Transverse colon (tissue), 4 donors: ENCODE results near the gene HSDL2. TPM values are rescaled to one million over a fixed set of nuclear protein-coding genes. Genes with fewer than 3 reads are reported as not detected.
"Not testable (repeated sequence)": the region's sequence is repeated elsewhere in the genome, so short reads cannot be mapped to it uniquely, and the experiment has no call there.

ENCODE experiments used
- DNase-seq: peaks from one replicate; pipeline ENCODE4 v3.0.0-alpha.2; 2019
- H3K27ac ChIP-seq, 4 donors: fragments of 200-600 bp; sonication (generic); 2 replicates each; pipeline ENCODE4 v1.5.1; 2016 to 2018; ENCODE audit warnings: inconsistent platforms in 4 of 4
- H3K27me3 ChIP-seq: fragments of 200-600 bp; sonication (generic); 2 replicates; pipeline ENCODE4 v1.5.1; 2017; ENCODE audit warnings: inconsistent platforms
- H3K36me3 ChIP-seq, 4 donors: fragments of 200-600 bp; sonication (generic); 2 replicates each; pipeline ENCODE4 v1.5.1; 2017 to 2019; ENCODE audit warnings: inconsistent platforms in 4 of 4
- H3K4me1 ChIP-seq, 4 donors: fragments of 200-600 bp; sonication (generic); 2 replicates each; pipeline ENCODE4 v1.5.1; 2017 to 2020; ENCODE audit warnings: inconsistent platforms in 4 of 4
- H3K4me3 ChIP-seq, 4 donors: fragments of 200-600 bp; sonication (generic); 1 replicate in 1 of 4; 2 replicates in 3 of 4; pipeline versions ENCODE4 v1.5.1 to v1.6.1; 2017 to 2019; ENCODE audit warnings: inconsistent platforms in 4 of 4
- H3K9me3 ChIP-seq, 2 donors: fragments of 200-600 bp; sonication (generic); 2 replicates each; pipeline ENCODE4 v1.5.1; 2017 to 2019; ENCODE audit warnings: inconsistent platforms in 2 of 2
- EP300 ChIP-seq: sonication (generic); formaldehyde crosslinking; IDR thresholded peaks from one replicate; pipeline ENCODE4 v1.6.1; 2017; ENCODE audit warnings: antibody characterized with exemption, low read depth
- POLR2A ChIP-seq: fragments of 450-650 bp; IDR thresholded peaks from one replicate; pipeline ENCODE4 v1.6.1; 2016; ENCODE audit warnings: antibody characterized with exemption, mild to moderate bottlenecking, moderate library complexity
- POLR2AphosphoS5 ChIP-seq, 3 donors: sonication (generic); formaldehyde crosslinking; IDR thresholded peaks; one replicate each; pipeline ENCODE4 v1.6.1; 2016; ENCODE audit warnings: antibody characterized with exemption in 3 of 3
- WGBS, 2 donors: methylation state at CpG; one replicate each; pipeline ENCODE4 v1.1.5; 2018; ENCODE audit warnings: low coverage in 1 of 2; 5-methylcytosine and 5-hydroxymethylcytosine counted together
- in situ Hi-C, 4 donors: fragments of 200-750 bp; cut with MboI; loops; one replicate each; pipeline versions ENCODE4 v1.15.0 to v1.15.1; 2017; ENCODE audit warnings: low sequenced_read_pairs in 3 of 4, low pct_ligation_motif_present in 1 of 4, low pct_unique_long_range_greater_than_20kb in 1 of 4
- intact Hi-C: fragments of 100-400 bp; cut with DNase I; formaldehyde crosslinking; loops from one replicate; pipeline ENCODE4 v1.15.1; 2023; ENCODE audit warnings: low total_unique reads
- total RNA-seq, 4 donors: library from RNA; depleted of rRNA; stranded (reverse); fragments of >200 nt; gene quantifications; one replicate each; pipeline ENCODE4 v1.1.0, GENCODE V29; 2016
- TF ChIP-seq, protein P1 (sequence below), 5 experiments: fragments of 200-600 bp in 3 of 5; fragments of 450-650 bp in 2 of 5; sonication (generic) in 3 of 5; IDR thresholded peaks; 1 replicate in 2 of 5; 2 replicates in 3 of 5; pipeline ENCODE4 v1.5.1; 2016 to 2017; ENCODE audit warnings: antibody characterized with exemption in 5 of 5, inconsistent platforms in 3 of 5, mild to moderate bottlenecking in 2 of 5, moderate library complexity in 1 of 5

The HSDL2 gene
- total RNA-seq, 4 donors from 2014 or later: 24.9 to 46.4 (median 28.8) TPM

GRCh38 chr9:112409758-112410157 is 29.9 kb downstream of the HSDL2 start:
- no peaks in the 10 kb centered on the region for H3K27me3 ChIP-seq
- TF ChIP-seq POLR2A: no peak
- TF ChIP-seq EP300: no peak
- no peak for TF ChIP-seq POLR2AphosphoS5 (IDR thresholded peaks at IDR 0.05)
- TF ChIP-seq, protein P1, sequence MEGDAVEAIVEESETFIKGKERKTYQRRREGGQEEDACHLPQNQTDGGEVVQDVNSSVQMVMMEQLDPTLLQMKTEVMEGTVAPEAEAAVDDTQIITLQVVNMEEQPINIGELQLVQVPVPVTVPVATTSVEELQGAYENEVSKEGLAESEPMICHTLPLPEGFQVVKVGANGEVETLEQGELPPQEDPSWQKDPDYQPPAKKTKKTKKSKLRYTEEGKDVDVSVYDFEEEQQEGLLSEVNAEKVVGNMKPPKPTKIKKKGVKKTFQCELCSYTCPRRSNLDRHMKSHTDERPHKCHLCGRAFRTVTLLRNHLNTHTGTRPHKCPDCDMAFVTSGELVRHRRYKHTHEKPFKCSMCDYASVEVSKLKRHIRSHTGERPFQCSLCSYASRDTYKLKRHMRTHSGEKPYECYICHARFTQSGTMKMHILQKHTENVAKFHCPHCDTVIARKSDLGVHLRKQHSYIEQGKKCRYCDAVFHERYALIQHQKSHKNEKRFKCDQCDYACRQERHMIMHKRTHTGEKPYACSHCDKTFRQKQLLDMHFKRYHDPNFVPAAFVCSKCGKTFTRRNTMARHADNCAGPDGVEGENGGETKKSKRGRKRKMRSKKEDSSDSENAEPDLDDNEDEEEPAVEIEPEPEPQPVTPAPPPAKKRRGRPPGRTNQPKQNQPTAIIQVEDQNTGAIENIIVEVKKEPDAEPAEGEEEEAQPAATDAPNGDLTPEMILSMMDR (IDR thresholded peaks at IDR 0.05): no peak
- H3K27ac ChIP-seq: no peak overlapping the region
- no peak overlapping the region for H3K4me3 ChIP-seq
- peaks cover 0 to 20% (median 4%) of the 10 kb centered on the region in 4 donors for H3K36me3 ChIP-seq
- H3K4me1 ChIP-seq: no peaks in the 10 kb centered on the region
- intact Hi-C loops: no loop called here
- DNase-seq: no peak
- no peaks in the 10 kb centered on the region for H3K9me3 ChIP-seq
- 61 to 83% methylated on average over 4 of the region's 4 CpGs for WGBS, 2 donors
- in situ Hi-C loops: no loop called here

DNA sequence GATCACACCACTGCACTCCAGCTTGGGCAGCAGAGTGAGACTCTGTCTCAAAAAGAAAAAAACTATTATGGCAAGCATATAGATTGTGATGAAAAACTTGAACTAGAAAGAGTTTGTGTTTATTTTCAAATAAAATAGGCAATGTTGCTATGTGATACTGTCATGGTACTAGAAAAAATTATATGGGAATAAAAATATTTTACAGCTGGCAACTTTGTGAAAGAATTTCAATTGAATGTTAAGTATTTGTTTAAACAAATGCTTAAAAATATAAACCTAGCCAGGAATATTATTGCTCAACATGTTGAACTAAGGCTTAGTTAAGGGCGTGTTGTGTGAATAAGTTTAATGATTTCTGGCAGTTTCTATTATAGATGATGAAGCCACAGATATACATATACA is 31.7 kb downstream of the HSDL2 start:
- 11 to 53% methylated on average over 1 of the region's 1 CpG for whole genome bisulfite sequencing, 2 donors
- in situ Hi-C loops: no loop called here
- TF ChIP-seq, protein P1 (IDR thresholded peaks at IDR 0.05): no peak
- no peak for TF ChIP-seq EP300
- intact Hi-C loops: no loop called here
- Histone ChIP-seq H3K4me1 (no peaks in the 10 kb centered on the region), H3K36me3 (peaks cover 0 to 20% (median 4%) of the 10 kb centered on the region in 4 donors), H3K4me3 (no peak overlapping the region), H3K9me3 (no peaks in the 10 kb centered on the region), H3K27me3 (no peaks in the 10 kb centered on the region), H3K27ac (no peak overlapping the region)
- no peak for DNase-seq

- H3K9me3 ChIP-seq, H3K4me3 ChIP-seq, in situ Hi-C loops, DNase-seq, H3K27ac ChIP-seq, H3K4me1 ChIP-seq, H3K27me3 ChIP-seq, intact Hi-C loops: not testable (repeated sequence)
- peaks cover 0 to 11% (median 4%) of the 10 kb centered on the region in 4 donors for H3K36me3 ChIP-seq
- WGBS, 2 donors: 91 to 100% methylated on average over 6 to 9 of the region's 9 CpGs
These were observed 33.8 kb downstream of the HSDL2 start for GRCh38 chr9:112413728-112414127.

- Histone ChIP-seq H3K4me1 (no peaks in the 10 kb centered on the region), H3K4me3 (no peak overlapping the region), H3K9me3 (no peaks in the 10 kb centered on the region), H3K27me3 (no peaks in the 10 kb centered on the region), H3K36me3 (peaks cover 0 to 11% (median 2%) of the 10 kb centered on the region in 4 donors), H3K27ac (no peak overlapping the region)
- in situ Hi-C loops (no loop called here), intact Hi-C loops (no loop called here)
- WGBS, 2 donors: 83 to 92% methylated on average over 2 of the region's 2 CpGs
- DNase-seq: no peak
- TF ChIP-seq POLR2A (no peak), EP300 (no peak), POLR2AphosphoS5 (IDR thresholded peaks at IDR 0.05) (no peak)
- TF ChIP-seq, protein P1 (IDR thresholded peaks at IDR 0.05): no peak
These were observed 40.3 kb downstream of the HSDL2 start for GRCh38 chr9:112420208-112420607.

- DNase-seq: no peak
- Histone ChIP-seq H3K9me3 (no peaks in the 10 kb centered on the region), H3K27ac (no peak overlapping the region), H3K4me3 (no peak overlapping the region), H3K27me3 (no peaks in the 10 kb centered on the region), H3K36me3 (peaks cover 0 to 11% (median 2%) of the 10 kb centered on the region in 4 donors), H3K4me1 (no peaks in the 10 kb centered on the region)
- TF ChIP-seq, protein P1 (IDR thresholded peaks at IDR 0.05): no peak
- TF ChIP-seq EP300: no peak
- TF ChIP-seq POLR2A: no peak
- TF ChIP-seq POLR2AphosphoS5 (IDR thresholded peaks at IDR 0.05): no peak
- WGBS, 2 donors: 83 to 85% methylated on average over 4 to 5 of the region's 5 CpGs
- intact Hi-C loops (no loop called here), in situ Hi-C loops (no loop called here)
These were observed 41.9 kb downstream of the HSDL2 start for GRCh38 chr9:112421771-112422222.
